GM12878 (cell line): ENCODE results near the gene ROR2. TPM values are rescaled to one million over a fixed set of nuclear protein-coding genes. Genes with fewer than 3 reads are reported as not detected.

Source experiments
- ATAC-seq: fragments of 200-7000 bp; cut with Tn5 transposase; 3 replicates; pipeline ENCODE4 v1.9.1; 2020; ENCODE audit warnings: mild to moderate bottlenecking, moderate library complexity
- BruUV-seq: library from RNA; stranded (reverse); fragments of 400-500 nt; replicated peaks from 2 replicates; lab custom pipeline; 2021; lab: Mats Ljungman, UMichigan
- CTCF ChIA-PET: fragments of 300-600 bp; sonication (Branson Sonifier 250); formaldehyde crosslinking; extraction: SDS; loops from one replicate; lab custom pipeline; 2021; ENCODE audit warnings: inconsistent platforms; lab: Yijun Ruan, JAX
- POLR2A ChIA-PET: fragments of 350-600 bp; formaldehyde crosslinking; extraction: SDS; loops from one replicate; lab custom pipeline; 2021; ENCODE audit warnings: inconsistent platforms; lab: Charles Lee
- RAD21 ChIA-PET: fragments of 300-600 bp; sonication (Branson Sonifier 250); formaldehyde crosslinking; loops from one replicate; lab custom pipeline; 2023; ENCODE audit warnings: antibody characterized with exemption; ENCODE audit not compliant: unreplicated experiment; lab: Charles Lee
- SMC1A ChIA-PET: fragments of 300-600 bp; sonication (Branson Sonifier 250); formaldehyde crosslinking; loops from one replicate; lab custom pipeline; 2023; ENCODE audit not compliant: unreplicated experiment, uncharacterized antibody; lab: Charles Lee
- DNase-seq: peaks from one replicate; pipeline ENCODE4 v3.0.0-alpha.2; 2011; ENCODE audit warnings: low read depth, low spot score
- FAIRE-seq: peaks from 3 replicates; lab custom pipeline; 2011; peaks lifted over from hg19 to GRCh38; lab: Jason Lieb, UNC
- H2AFZ ChIP-seq: 2 replicates; pipeline ENCODE4 v1.6.0; 2011; ENCODE audit warnings: low read depth, low read length, control low read depth; ENCODE audit not compliant: control insufficient read depth
- H3K27ac ChIP-seq: 2 replicates; pipeline ENCODE4 v1.5.1; 2011; ENCODE audit warnings: control low read depth; ENCODE audit not compliant: control insufficient read depth, insufficient read depth
- H3K27me3 ChIP-seq, 2 experiments: replicated peaks in 1 of 2; 2 replicates each; pipeline versions ENCODE4 v1.6.0 to v1.6.1; 2011; ENCODE audit warnings: low read length in 1 of 2; ENCODE audit not compliant: control insufficient read depth in 2 of 2, insufficient read depth in 2 of 2
- H3K36me3 ChIP-seq, 2 experiments: 2 replicates each; pipeline ENCODE4 v1.5.1; 2011; ENCODE audit warnings: low read length in 1 of 2; ENCODE audit not compliant: control insufficient read depth in 2 of 2, insufficient read depth in 2 of 2
- H3K4me1 ChIP-seq: 2 replicates; pipeline ENCODE4 v1.6.1; 2011; ENCODE audit warnings: mild to moderate bottlenecking, low read length, moderate library complexity, mixed read lengths; ENCODE audit not compliant: control insufficient read depth, insufficient read depth
- H3K4me2 ChIP-seq: 2 replicates; pipeline ENCODE4 v1.6.0; 2011; ENCODE audit warnings: control low read depth; ENCODE audit not compliant: control insufficient read depth, insufficient read depth
- H3K4me3 ChIP-seq: fragments of 200-600 bp; sonication (generic); 2 replicates; pipeline ENCODE4 v1.5.1; 2016
- H3K79me2 ChIP-seq: 2 replicates; pipeline ENCODE4 v1.6.0; 2011; ENCODE audit warnings: low read length; ENCODE audit not compliant: control insufficient read depth, insufficient read depth
- H3K9ac ChIP-seq: 2 replicates; pipeline ENCODE4 v1.8.0; 2011; ENCODE audit warnings: low read length, control low read depth, mixed read lengths; ENCODE audit not compliant: control insufficient read depth, insufficient read depth
- H3K9me3 ChIP-seq: replicated peaks from 3 replicates; pipeline ENCODE4 v1.5.1; 2011; ENCODE audit warnings: mild to moderate bottlenecking, low read length; ENCODE audit not compliant: control insufficient read depth, insufficient read depth
- H4K20me1 ChIP-seq: 2 replicates; pipeline ENCODE4 v1.6.0; 2011; ENCODE audit not compliant: control insufficient read depth, insufficient read depth
- DPF2 ChIP-seq: fragments of 450-650 bp; IDR thresholded peaks from 2 replicates; pipeline ENCODE4 v1.6.1; 2017; ENCODE audit warnings: mild to moderate bottlenecking
- HDGF ChIP-seq: fragments of 450-650 bp; IDR thresholded peaks from 2 replicates; pipeline ENCODE4 v1.6.1; 2016; ENCODE audit warnings: antibody characterized with exemption
- MYC ChIP-seq: IDR thresholded peaks from 2 replicates; pipeline ENCODE4 v1.6.1; 2011; ENCODE audit warnings: mild to moderate bottlenecking, low read length, moderate library complexity, inconsistent platforms; ENCODE audit not compliant: insufficient read depth, insufficient replicate concordance, insufficient read length, severe bottlenecking
- NR2C2 ChIP-seq: IDR thresholded peaks from 2 replicates; pipeline ENCODE4 v1.6.1; 2011; ENCODE audit warnings: borderline replicate concordance, low read depth; ENCODE audit not compliant: control insufficient read depth, insufficient read length
- PAX8 ChIP-seq: fragments of 450-650 bp; IDR thresholded peaks from 2 replicates; pipeline ENCODE4 v1.6.1; 2017; ENCODE audit warnings: mild to moderate bottlenecking, moderate library complexity
- RUNX3 ChIP-seq: IDR thresholded peaks from 2 replicates; pipeline ENCODE4 v1.6.1; 2012; ENCODE audit warnings: low read length, inconsistent platforms
- SMARCA5 ChIP-seq: fragments of 450-650 bp; IDR thresholded peaks from 2 replicates; pipeline ENCODE4 v1.6.1; 2017; ENCODE audit warnings: mild to moderate bottlenecking
- SMC3 ChIP-seq: IDR thresholded peaks from 2 replicates; pipeline ENCODE4 v1.6.1; 2011; ENCODE audit warnings: low read length, improper control_type of control experiment, borderline replicate concordance
- SREBF1 ChIP-seq: IDR thresholded peaks from 2 replicates; pipeline ENCODE4 v1.6.1; 2012; ENCODE audit warnings: mild to moderate bottlenecking, low read length
- SUPT20H ChIP-seq: IDR thresholded peaks from 2 replicates; pipeline ENCODE4 v1.6.1; 2011; ENCODE audit warnings: low read depth, mild to moderate bottlenecking, low read length, moderate library complexity, borderline replicate concordance; ENCODE audit not compliant: control insufficient read depth
- ZBED1 ChIP-seq: IDR thresholded peaks from 2 replicates; pipeline ENCODE4 v1.6.1; 2016; ENCODE audit warnings: borderline replicate concordance
- ZBTB33 ChIP-seq: fragments of 450-650 bp; IDR thresholded peaks from 2 replicates; pipeline ENCODE4 v1.6.1; 2017; ENCODE audit warnings: mild to moderate bottlenecking
- WGBS: methylation state at CpG from one replicate; pipeline ENCODE4 v1.1.6; 2016; ENCODE audit warnings: low lambda C conversion rate; ENCODE audit not compliant: insufficient replicate concordance, insufficient coverage; ENCODE audit errors: missing lambda C conversion rate; 5-methylcytosine and 5-hydroxymethylcytosine counted together
- in situ Hi-C: fragments of 300-500 bp; cut with MboI; formaldehyde crosslinking; loops from 9 replicates; pipeline ENCODE4 v1.14.3; 2018; ENCODE audit warnings: mixed read lengths
- intact Hi-C: fragments of 100-400 bp; cut with micrococcal nuclease; formaldehyde crosslinking; loops from one replicate; pipeline ENCODE4 v1.14.2; 2022; ENCODE audit not compliant: unreplicated experiment
- polyA plus RNA-seq, 11 experiments: library from polyadenylated mRNA; depleted of rRNA in 4 of 11; unstranded in 6 of 11; stranded (reverse) in 5 of 11; fragments of >200 nt; fragmentation: Nextera tagmentation in 4 of 11; fragmentation: Illumina TruSeq in 1 of 11; extraction: Ambion mirVana in 4 of 11; extraction: Trizol in 1 of 11; gene quantifications; 1 replicate in 1 of 11; 2 replicates in 10 of 11; pipeline versions ENCODE4 v1.2.1 to v1.2.3, GENCODE V29; 2011 to 2016; ENCODE audit warnings: inconsistent platforms in 2 of 11, missing spikeins in 2 of 11, low read depth in 1 of 11
- total RNA-seq, 4 experiments: library from RNA; depleted of rRNA in 3 of 4; stranded (reverse); fragments of >200 nt in 3 of 4; fragmentation: Illumina TruSeq in 1 of 4; extraction: Trizol in 1 of 4; gene quantifications; 2 replicates each; pipeline versions ENCODE4 v1.2.1 to v1.2.3, GENCODE V29; 2013 to 2021

The ROR2 gene
- total and polyA plus RNA-seq, 10 of the 15 experiments (the other 5 are each of a cell fraction or from before 2014, with no cell fraction given), result 0.03 to 0.05 TPM; not detected in 8

- RAD21 ChIA-PET, result no interaction called here
- CTCF ChIA-PET, result no interaction called here
- SMC1A ChIA-PET, result no interaction called here
- Histone ChIP-seq H3K27ac (no peak overlapping the region), H3K4me3 (no peak overlapping the region), H3K79me2 (no peaks in the 10 kb centered on the region), H3K9ac (no peak overlapping the region), H3K27me3 (no peaks in the 10 kb centered on the region; a peak in 2 of 4 replicates), H3K9me3 (no peaks in the 10 kb centered on the region), H4K20me1 (no peaks in the 10 kb centered on the region), H3K4me2 (no peak overlapping the region), H3K4me1 (peaks cover 5% of the 10 kb centered on the region; the same call in 1 of the 2 replicates), H3K36me3 (no peaks in the 10 kb centered on the region), H2AFZ (no peak overlapping the region)
- TF ChIP-seq SMC3 (no peak), DPF2 (no peak), RUNX3 (no peak), ZBTB33 (no peak), SUPT20H (no peak), PAX8 (no peak), MYC (no peak), HDGF (no peak), SREBF1 (no peak), ZBED1 (no peak), NR2C2 (no peak), SMARCA5 (no peak)
- in situ Hi-C loops (no loop called here), intact Hi-C loops (no loop called here)
- POLR2A ChIA-PET, result no interaction called here
- no peak for DNase-seq
- BruUV-seq, result no TSS peak
- ATAC-seq, result no peak
- 37% methylated on average over 5 of the region's 5 CpGs for WGBS
- no peak for FAIRE-seq
Observed at GRCh38 chr9:91802391-91802790, 147.6 kb downstream of the ROR2 start.
